GM12878 (cell line): ENCODE measurements around the gene IL4I1. TPM values are rescaled to one million over a fixed set of nuclear protein-coding genes. Genes with fewer than 3 reads are reported as not detected.

Experiments
- ATAC-seq: fragments of 200-7000 bp; cut with Tn5 transposase; 3 replicates; pipeline ENCODE4 v1.9.1; 2020; ENCODE audit warnings: mild to moderate bottlenecking, moderate library complexity
- BruUV-seq: library from RNA; stranded (reverse); fragments of 400-500 nt; replicated peaks from 2 replicates; lab custom pipeline; 2021; lab: Mats Ljungman, UMichigan
- CTCF ChIA-PET: fragments of 300-600 bp; sonication (Branson Sonifier 250); formaldehyde crosslinking; extraction: SDS; loops from one replicate; lab custom pipeline; 2021; ENCODE audit warnings: inconsistent platforms; lab: Yijun Ruan, JAX
- POLR2A ChIA-PET: fragments of 350-600 bp; formaldehyde crosslinking; extraction: SDS; loops from one replicate; lab custom pipeline; 2021; ENCODE audit warnings: inconsistent platforms; lab: Charles Lee
- RAD21 ChIA-PET: fragments of 300-600 bp; sonication (Branson Sonifier 250); formaldehyde crosslinking; loops from one replicate; lab custom pipeline; 2023; ENCODE audit warnings: antibody characterized with exemption; ENCODE audit not compliant: unreplicated experiment; lab: Charles Lee
- SMC1A ChIA-PET: fragments of 300-600 bp; sonication (Branson Sonifier 250); formaldehyde crosslinking; loops from one replicate; lab custom pipeline; 2023; ENCODE audit not compliant: unreplicated experiment, uncharacterized antibody; lab: Charles Lee
- DNase-seq: peaks from one replicate; pipeline ENCODE4 v3.0.0-alpha.2; 2011; ENCODE audit warnings: low read depth, low spot score
- FAIRE-seq: peaks from 3 replicates; lab custom pipeline; 2011; peaks lifted over from hg19 to GRCh38; lab: Jason Lieb, UNC
- H2AFZ ChIP-seq: 2 replicates; pipeline ENCODE4 v1.6.0; 2011; ENCODE audit warnings: low read depth, low read length, control low read depth; ENCODE audit not compliant: control insufficient read depth
- H3K27ac ChIP-seq: 2 replicates; pipeline ENCODE4 v1.5.1; 2011; ENCODE audit warnings: control low read depth; ENCODE audit not compliant: control insufficient read depth, insufficient read depth
- H3K27me3 ChIP-seq, 2 experiments: replicated peaks in 1 of 2; 2 replicates each; pipeline versions ENCODE4 v1.6.0 to v1.6.1; 2011; ENCODE audit warnings: low read length in 1 of 2; ENCODE audit not compliant: control insufficient read depth in 2 of 2, insufficient read depth in 2 of 2
- H3K36me3 ChIP-seq, 2 experiments: 2 replicates each; pipeline ENCODE4 v1.5.1; 2011; ENCODE audit warnings: low read length in 1 of 2; ENCODE audit not compliant: control insufficient read depth in 2 of 2, insufficient read depth in 2 of 2
- H3K4me1 ChIP-seq: 2 replicates; pipeline ENCODE4 v1.6.1; 2011; ENCODE audit warnings: mild to moderate bottlenecking, low read length, moderate library complexity, mixed read lengths; ENCODE audit not compliant: control insufficient read depth, insufficient read depth
- H3K4me2 ChIP-seq: 2 replicates; pipeline ENCODE4 v1.6.0; 2011; ENCODE audit warnings: control low read depth; ENCODE audit not compliant: control insufficient read depth, insufficient read depth
- H3K4me3 ChIP-seq: fragments of 200-600 bp; sonication (generic); 2 replicates; pipeline ENCODE4 v1.5.1; 2016
- H3K79me2 ChIP-seq: 2 replicates; pipeline ENCODE4 v1.6.0; 2011; ENCODE audit warnings: low read length; ENCODE audit not compliant: control insufficient read depth, insufficient read depth
- H3K9ac ChIP-seq: 2 replicates; pipeline ENCODE4 v1.8.0; 2011; ENCODE audit warnings: low read length, control low read depth, mixed read lengths; ENCODE audit not compliant: control insufficient read depth, insufficient read depth
- H3K9me3 ChIP-seq: replicated peaks from 3 replicates; pipeline ENCODE4 v1.5.1; 2011; ENCODE audit warnings: mild to moderate bottlenecking, low read length; ENCODE audit not compliant: control insufficient read depth, insufficient read depth
- H4K20me1 ChIP-seq: 2 replicates; pipeline ENCODE4 v1.6.0; 2011; ENCODE audit not compliant: control insufficient read depth, insufficient read depth
- GABPA ChIP-seq: IDR thresholded peaks from 2 replicates; pipeline ENCODE4 v1.6.1; 2014; ENCODE audit warnings: antibody characterized with exemption, low read depth, mild to moderate bottlenecking, inconsistent platforms
- NBN ChIP-seq: fragments of 450-650 bp; IDR thresholded peaks from 2 replicates; pipeline ENCODE4 v1.6.1; 2016
- PKNOX1 ChIP-seq: fragments of 450-650 bp; IDR thresholded peaks from 2 replicates; pipeline ENCODE4 v1.6.1; 2016; ENCODE audit warnings: mild to moderate bottlenecking
- POLR2A ChIP-seq: IDR thresholded peaks from 2 replicates; pipeline ENCODE4 v1.6.1; 2011; ENCODE audit warnings: low read depth, mild to moderate bottlenecking, low read length
- POLR2AphosphoS2 ChIP-seq: IDR thresholded peaks from 2 replicates; pipeline ENCODE4 v1.6.1; 2011; ENCODE audit warnings: low read depth, mild to moderate bottlenecking, low read length, improper control_type of control experiment, moderate library complexity
- POLR2AphosphoS5 ChIP-seq: IDR thresholded peaks from 2 replicates; pipeline ENCODE4 v1.6.1; 2011; ENCODE audit warnings: mild to moderate bottlenecking, low read length, inconsistent platforms
- SUPT20H ChIP-seq: IDR thresholded peaks from 2 replicates; pipeline ENCODE4 v1.6.1; 2011; ENCODE audit warnings: low read depth, mild to moderate bottlenecking, low read length, moderate library complexity, borderline replicate concordance; ENCODE audit not compliant: control insufficient read depth
- ZBED1 ChIP-seq: IDR thresholded peaks from 2 replicates; pipeline ENCODE4 v1.6.1; 2016; ENCODE audit warnings: borderline replicate concordance
- WGBS: methylation state at CpG from one replicate; pipeline ENCODE4 v1.1.6; 2016; ENCODE audit warnings: low lambda C conversion rate; ENCODE audit not compliant: insufficient replicate concordance, insufficient coverage; ENCODE audit errors: missing lambda C conversion rate; 5-methylcytosine and 5-hydroxymethylcytosine counted together
- in situ Hi-C: fragments of 300-500 bp; cut with MboI; formaldehyde crosslinking; loops from 9 replicates; pipeline ENCODE4 v1.14.3; 2018; ENCODE audit warnings: mixed read lengths
- intact Hi-C: fragments of 100-400 bp; cut with micrococcal nuclease; formaldehyde crosslinking; loops from one replicate; pipeline ENCODE4 v1.14.2; 2022; ENCODE audit not compliant: unreplicated experiment
- polyA plus RNA-seq, 11 experiments: library from polyadenylated mRNA; depleted of rRNA in 4 of 11; unstranded in 6 of 11; stranded (reverse) in 5 of 11; fragments of >200 nt; fragmentation: Nextera tagmentation in 4 of 11; fragmentation: Illumina TruSeq in 1 of 11; extraction: Ambion mirVana in 4 of 11; extraction: Trizol in 1 of 11; gene quantifications; 1 replicate in 1 of 11; 2 replicates in 10 of 11; pipeline versions ENCODE4 v1.2.1 to v1.2.3, GENCODE V29; 2011 to 2016; ENCODE audit warnings: inconsistent platforms in 2 of 11, missing spikeins in 2 of 11, low read depth in 1 of 11
- total RNA-seq, 4 experiments: library from RNA; depleted of rRNA in 3 of 4; stranded (reverse); fragments of >200 nt in 3 of 4; fragmentation: Illumina TruSeq in 1 of 4; extraction: Trizol in 1 of 4; gene quantifications; 2 replicates each; pipeline versions ENCODE4 v1.2.1 to v1.2.3, GENCODE V29; 2013 to 2021

Gene IL4I1
- total and polyA plus RNA-seq, 10 of the 15 experiments (the other 5 are each of a cell fraction or from before 2014, with no cell fraction given): 0.62 to 83.8 (median 42.8) TPM

- ChIA-PET CTCF (interaction anchor here (0.6 to 0.7 kb wide), 2 partner anchors 47 to 51 kb away, joined by 3 read pairs; no protein-coding TSS in a partner anchor), SMC1A (interaction anchor here (1.2 kb wide), 1 partner anchor 21 kb away, joined by 3 read pairs; no protein-coding TSS in a partner anchor), RAD21 (interaction anchor here (0.6 kb wide), 1 partner anchor 21 kb away, joined by 3 read pairs; no protein-coding TSS in a partner anchor)
- peaks cover 40% of the 10 kb centered on the region for H3K79me2 ChIP-seq
- peaks cover 6 to 9% of the 10 kb centered on the region in 2 experiments; a peak in 3 of 4 replicates for H3K36me3 ChIP-seq
- BruUV-seq: no TSS peak
- intact Hi-C loops (no loop called here), in situ Hi-C loops (loop anchor here (10.0 kb wide), 1 partner anchor 202 kb away; no protein-coding TSS in a partner anchor)
- H3K4me3 ChIP-seq: no peak overlapping the region
- H4K20me1 ChIP-seq: no peaks in the 10 kb centered on the region
- WGBS: 82% methylated on average over 25 of the region's 25 CpGs
- no peak overlapping the region for H3K9ac ChIP-seq
- no peaks in the 10 kb centered on the region for H3K9me3 ChIP-seq
- H3K27ac ChIP-seq: no peak overlapping the region
- H3K4me1 ChIP-seq: peaks cover 6% of the 10 kb centered on the region
- FAIRE-seq: no peak
- H3K27me3 ChIP-seq: no peaks in the 10 kb centered on the region
- ATAC-seq: no peak
- no peak for DNase-seq
- TF ChIP-seq POLR2AphosphoS5 (peak; percentile 22; the same call in 1 of the 2 replicates), GABPA (no peak), POLR2AphosphoS2 (peak; percentile 75), ZBED1 (0 out of 2 replicates have a peak, but pooled peaks have one; percentile 4), POLR2A (peak; percentile 66)
- TF ChIP-seq, all 136 proteins: peak for 4
- POLR2A ChIA-PET: interaction anchor here (0.8 kb wide), 1 partner anchor 21 kb away, joined by 5 read pairs; no protein-coding TSS in a partner anchor
- Histone ChIP-seq H2AFZ (no peak overlapping the region), H3K4me2 (no peak overlapping the region)
These were observed 36.0 kb upstream of the IL4I1 start for GRCh38 chr19:49932731-49933131.

- H3K9me3 ChIP-seq: no peaks in the 10 kb centered on the region
- ChIA-PET RAD21 (interaction anchor here (0.6 kb wide), 1 partner anchor 20 kb away, joined by 3 read pairs; no protein-coding TSS in a partner anchor), SMC1A (no interaction called here), POLR2A (no interaction called here), CTCF (no interaction called here)
- ATAC-seq (no peak), DNase-seq (no peak), FAIRE-seq (no peak)
- peaks cover 9 to 10% of the 10 kb centered on the region in 2 experiments; a peak in 3 of 4 replicates for H3K36me3 ChIP-seq
- no peaks in the 10 kb centered on the region for H3K27me3 ChIP-seq
- H3K4me1 ChIP-seq: peaks cover 13% of the 10 kb centered on the region
- intact Hi-C loops: no loop called here
- no peak overlapping the region for H3K4me2 ChIP-seq
- 90% methylated on average over 5 of the region's 5 CpGs for WGBS
- in situ Hi-C loops: loop anchor here (10.0 kb wide), 1 partner anchor 203 kb away; no protein-coding TSS in a partner anchor
- no TSS peak for BruUV-seq
- TF ChIP-seq PKNOX1 (peak; percentile 80), NBN (0 out of 2 replicates have a peak, but pooled peaks have one; percentile 26), SUPT20H (no peak), POLR2AphosphoS5 (peak; percentile 13; the same call in 1 of the 2 replicates)
- H4K20me1 ChIP-seq: no peaks in the 10 kb centered on the region
- 0 out of 2 replicates have a peak overlapping the region, but pooled peaks have one; percentile 92 for H3K4me3 ChIP-seq
- H3K9ac ChIP-seq: no peak overlapping the region
- no peak overlapping the region for H2AFZ ChIP-seq
- H3K79me2 ChIP-seq: peaks cover 47% of the 10 kb centered on the region
- no peak overlapping the region for H3K27ac ChIP-seq
These were observed 35.4 kb upstream of the IL4I1 start for GRCh38 chr19:49932041-49932451.
